Fibroblast of gingiva (primary cell): ENCODE measurements around the gene BTRC.
"Not testable (repeated sequence)": the region's sequence is repeated elsewhere in the genome, so short reads cannot be mapped to it uniquely, and the experiment has no call there.

Experiments used
- DNase-seq: peaks from one replicate; pipeline ENCODE4 v3.0.0-alpha.2; 2011; ENCODE audit warnings: low read depth

Gene BTRC

DNA sequence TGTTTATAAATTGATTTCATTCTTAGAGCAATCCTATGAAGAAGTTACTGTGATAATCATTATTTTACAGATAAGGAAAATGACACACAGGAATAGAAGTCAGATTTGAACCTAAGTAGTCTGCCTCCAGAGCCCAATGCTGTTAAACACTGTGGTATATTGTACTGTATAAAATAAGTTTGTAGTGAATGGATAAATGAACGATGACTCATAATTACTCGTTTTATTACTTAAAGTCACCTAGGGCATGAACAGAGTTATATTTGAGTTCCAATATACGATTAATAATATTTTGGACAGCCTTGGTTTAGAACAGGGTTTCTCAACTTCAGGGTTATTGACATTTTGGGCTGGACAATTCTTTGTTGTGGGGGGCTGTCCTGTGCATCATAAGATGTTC lies 7.8 kb upstream of the BTRC start:
- no peak for DNase-seq

DNA sequence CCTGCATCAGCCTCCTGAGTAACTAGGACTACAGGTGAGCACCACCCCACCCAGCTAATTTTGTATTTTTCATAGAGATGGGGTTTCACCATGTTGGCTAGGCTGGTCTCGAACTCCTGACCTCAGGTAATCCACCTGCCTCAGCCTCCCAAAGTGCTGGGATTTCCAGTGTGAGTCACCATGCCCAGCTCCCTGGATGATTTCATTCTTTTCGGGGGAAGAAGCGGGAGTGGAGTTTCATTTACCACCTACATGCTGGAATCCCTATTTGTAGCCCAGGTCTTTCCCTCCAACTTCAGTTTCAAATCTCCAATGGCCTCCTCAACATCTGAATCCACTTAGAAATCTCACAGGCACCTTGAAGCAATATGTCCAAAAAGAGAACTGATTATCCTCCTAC lies 2.9 kb upstream of the BTRC start:
- no peak for DNase-seq

- DNase-seq = no peak
Observed at GRCh38 chr10:101351477-101351876, 2.5 kb upstream of the BTRC start.

GRCh38 chr10:101352857-101353256 lies 1.1 kb upstream of the BTRC start:
- DNase-seq = not testable (repeated sequence)

- DNase-seq = peak; percentile 38
Observed at GRCh38 chr10:101354328-101355071, 535 bp downstream of the BTRC start.

- DNase-seq = no peak
Observed at GRCh38 chr10:101355072-101355706, 1.2 kb downstream of the BTRC start.

- DNase-seq = no peak
Observed at GRCh38 chr10:101356132-101356531, 2.2 kb downstream of the BTRC start.

- no peak for DNase-seq
Observed at GRCh38 chr10:101357958-101358357, 4.0 kb downstream of the BTRC start.

DNA sequence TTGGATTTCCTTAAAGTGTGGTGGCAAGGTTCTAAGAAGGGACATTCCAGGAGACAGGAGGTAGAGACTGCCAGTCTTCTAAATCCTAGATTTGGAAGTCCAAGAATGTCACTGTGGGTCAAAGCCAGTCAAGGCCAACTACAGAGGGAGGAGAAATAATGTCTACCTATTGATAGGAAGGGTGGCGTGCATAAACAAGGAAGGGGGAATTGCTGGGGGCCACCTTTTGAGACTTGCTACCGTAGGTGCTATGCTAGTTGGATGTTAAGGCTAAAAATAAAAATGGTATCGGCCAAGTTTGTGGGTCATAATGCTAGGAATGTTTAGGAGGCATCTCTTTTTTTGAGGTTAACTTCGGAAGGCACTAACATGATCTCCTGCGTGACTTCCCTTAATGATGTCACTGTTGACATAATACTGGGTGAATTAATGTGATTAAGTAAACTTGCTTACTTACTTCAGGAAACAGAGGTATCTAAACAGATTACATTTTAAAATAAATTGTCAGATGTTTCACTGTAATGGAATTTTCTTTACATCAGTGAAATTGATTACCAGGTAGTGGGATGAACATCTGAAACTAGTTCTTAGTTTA lies 4.8 kb downstream of the BTRC start:
- DNase-seq = peak; percentile 26

- DNase-seq = not testable (repeated sequence)
Observed at GRCh38 chr10:101360090-101360489, 6.1 kb downstream of the BTRC start.

DNA sequence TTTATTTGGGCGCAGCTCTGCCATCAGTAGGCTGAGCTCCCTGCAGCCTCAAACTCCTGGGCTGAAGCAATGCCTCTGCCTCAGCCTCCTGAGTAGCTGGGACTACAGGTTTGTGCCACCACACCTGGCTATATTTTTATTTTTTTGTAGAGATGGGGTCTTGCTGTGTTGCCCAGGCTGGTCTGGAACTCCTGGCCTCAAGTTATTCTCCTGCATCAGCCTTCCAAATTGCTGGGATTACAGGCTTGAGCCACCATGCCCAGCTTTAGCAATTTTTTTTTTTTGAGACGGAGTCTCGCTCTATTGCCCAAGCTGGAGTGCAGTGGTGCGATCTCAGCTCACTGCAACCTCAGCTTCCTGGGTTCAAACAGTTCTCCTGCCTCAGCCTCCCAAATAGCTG lies 6.9 kb downstream of the BTRC start:
- DNase-seq = not testable (repeated sequence)

- no peak for DNase-seq
Observed at GRCh38 chr10:101363850-101364400, 10.0 kb downstream of the BTRC start.

DNA sequence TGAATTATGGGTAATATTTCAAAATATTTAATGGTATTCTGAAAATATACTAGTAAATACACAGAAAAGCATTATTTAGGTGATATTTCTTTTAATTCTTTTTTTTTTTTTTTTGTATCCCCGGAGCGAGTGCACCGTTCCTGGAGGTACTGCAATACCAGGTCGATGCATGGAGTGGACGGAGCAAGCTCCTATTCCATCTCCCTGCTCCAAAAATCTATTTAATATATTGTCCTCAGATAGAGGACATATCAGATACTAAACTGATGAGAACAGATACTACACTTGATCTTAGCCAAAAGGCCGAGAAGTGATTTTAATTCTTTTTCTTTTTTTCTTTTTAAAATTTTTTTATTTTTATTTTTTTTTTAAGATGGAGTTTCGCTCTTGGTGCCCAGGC lies 10.8 kb downstream of the BTRC start:
- no peak for DNase-seq

DNA sequence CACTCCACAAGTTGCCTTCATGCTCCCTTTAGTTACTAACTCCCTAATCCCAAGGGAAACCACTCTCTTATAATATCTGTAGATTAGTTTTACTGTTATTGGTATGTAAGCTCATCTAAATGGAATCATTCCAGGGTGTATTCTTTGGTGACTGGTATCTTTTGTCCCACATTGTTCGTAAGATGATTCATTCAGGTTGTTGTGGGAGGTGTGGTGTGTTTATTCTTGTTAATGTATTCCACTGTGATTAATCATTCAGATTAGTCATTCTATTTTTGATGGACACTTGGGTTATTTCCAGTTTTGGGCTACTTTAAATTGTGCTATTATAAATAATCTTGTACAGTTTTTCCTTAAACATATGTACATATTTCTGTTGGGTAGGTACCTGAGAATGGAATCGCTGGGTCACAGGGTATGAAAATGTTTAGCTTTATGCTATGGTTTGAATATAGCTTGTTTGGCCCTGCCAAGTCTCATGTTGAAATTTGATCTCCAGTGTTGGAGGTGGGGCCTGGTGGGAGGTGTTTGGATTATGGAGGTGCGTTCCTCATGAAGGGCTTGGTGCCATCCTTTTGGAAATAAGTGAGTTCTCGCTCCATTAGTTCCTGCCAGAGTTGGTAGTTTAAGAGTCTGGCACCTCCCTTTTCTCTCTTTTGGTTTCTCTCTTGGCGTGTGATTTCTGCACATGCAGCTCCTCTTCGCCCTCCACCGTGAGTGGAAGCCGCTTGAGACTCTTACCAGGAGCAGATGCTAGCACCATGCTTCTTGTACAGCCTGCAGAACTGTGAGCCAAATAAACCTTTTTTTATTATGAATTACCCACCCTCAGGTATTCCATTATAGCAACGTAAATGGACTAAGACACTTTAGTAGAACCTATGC lies 13.8 kb downstream of the BTRC start:
- no peak for DNase-seq

DNA sequence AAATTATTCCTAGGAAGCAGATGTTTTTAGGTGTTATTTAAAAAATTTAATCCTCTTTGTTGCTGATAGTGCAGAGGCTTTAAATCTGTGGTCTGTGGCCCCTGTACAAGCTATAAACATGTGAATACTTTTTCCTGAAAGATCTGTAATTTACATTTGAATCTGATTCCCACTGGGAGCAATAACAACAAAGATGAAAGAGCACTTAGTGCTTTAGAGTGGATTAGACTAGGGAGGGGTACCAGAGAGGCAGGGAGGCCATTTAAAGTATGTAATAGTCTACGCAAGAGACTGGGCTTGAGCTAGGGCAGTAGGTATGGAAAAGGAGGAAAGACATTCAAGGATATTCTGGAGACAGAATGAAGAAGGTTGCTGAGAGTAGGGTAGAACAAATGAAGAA lies 19.1 kb downstream of the BTRC start:
- DNase-seq = no peak

DNA sequence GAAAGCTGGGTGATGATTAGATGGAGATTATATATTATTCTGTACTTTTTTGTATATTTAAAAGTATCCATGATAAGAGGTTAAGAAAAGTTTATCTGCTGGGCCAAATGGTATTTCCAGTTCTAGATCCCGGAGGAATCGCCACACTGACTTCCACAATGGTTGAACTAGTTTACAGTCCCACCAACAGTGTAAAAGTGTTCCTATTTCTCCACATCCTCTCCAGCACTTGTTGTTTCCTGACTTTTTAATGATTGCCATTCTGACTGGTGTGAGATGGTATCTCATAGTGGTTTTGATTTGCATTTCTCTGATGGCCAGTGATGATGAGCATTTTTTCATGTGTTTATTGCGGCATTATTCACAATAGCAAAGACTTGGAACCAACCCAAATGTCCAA lies 20.0 kb downstream of the BTRC start:
- DNase-seq = not testable (repeated sequence)

DNA sequence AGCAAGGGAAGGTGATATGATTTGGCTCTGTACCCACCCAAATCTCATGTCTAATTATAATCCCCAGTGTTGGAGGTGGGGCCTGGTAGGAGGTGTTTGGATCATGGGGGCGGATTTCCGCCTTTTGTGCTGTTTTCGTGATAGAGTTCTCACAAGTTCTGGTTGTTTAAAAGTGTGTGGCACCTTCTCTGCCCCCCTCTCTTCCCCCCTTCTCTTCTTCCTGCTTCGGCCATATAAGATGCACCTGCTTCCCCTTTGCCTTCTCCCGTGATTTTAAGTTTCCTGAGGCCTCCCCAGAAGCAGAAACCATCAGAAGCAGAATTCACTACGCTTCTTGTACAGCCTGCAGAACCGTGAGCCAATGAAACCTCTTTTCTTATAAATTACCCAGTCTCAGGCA lies 21.1 kb downstream of the BTRC start:
- DNase-seq = no peak

GRCh38 chr10:101379663-101380352 lies 25.8 kb downstream of the BTRC start:
- DNase-seq = no peak

GRCh38 chr10:101380353-101381017 lies 26.5 kb downstream of the BTRC start:
- DNase-seq = no peak

- peak; percentile 9 for DNase-seq
Observed at GRCh38 chr10:101385866-101386658, 32.1 kb downstream of the BTRC start.
